ENCODE data around the gene RPL11.
"Not testable (repeated sequence)": the region's sequence is repeated elsewhere in the genome, so short reads cannot be mapped to it uniquely, and the experiment has no call there.

The RPL11 gene

GRCh38 chr1:23691499-23692307 lies at the start of gene RPL11:
TSS of gene RPL11 (plus strand) at chr1:23691806. CDS start at chr1:23691824, 18 bp downstream.
- DNase-seq: peak; percentile 87 to 96 (median 95)

- peak in 1 of 3 experiments; percentile 33 for DNase-seq
Observed at GRCh38 chr1:23643736-23644554, 47.7 kb upstream of the RPL11 start.

- no peak for DNase-seq
Observed at GRCh38 chr1:23644555-23644866, 47.1 kb upstream of the RPL11 start.

- no peak for DNase-seq
Observed at GRCh38 chr1:23645338-23645737, 46.3 kb upstream of the RPL11 start.

GRCh38 chr1:23646091-23646490 lies 45.5 kb upstream of the RPL11 start:
- DNase-seq: no peak

- no peak for DNase-seq
Observed at GRCh38 chr1:23646541-23646940, 45.1 kb upstream of the RPL11 start.

- DNase-seq: no peak
Observed at GRCh38 chr1:23648576-23648975, 43.0 kb upstream of the RPL11 start.

GRCh38 chr1:23649157-23649556 lies 42.4 kb upstream of the RPL11 start:
- DNase-seq: not testable (repeated sequence)

- no peak for DNase-seq
Observed at GRCh38 chr1:23650344-23650990, 41.1 kb upstream of the RPL11 start.

GRCh38 chr1:23651069-23651808 lies 40.4 kb upstream of the RPL11 start:
- no peak for DNase-seq

GRCh38 chr1:23657659-23658275 lies 33.8 kb upstream of the RPL11 start:
- DNase-seq: peak in 2 of 3 experiments; percentile 5 to 39

GRCh38 chr1:23660671-23661070 lies 30.9 kb upstream of the RPL11 start:
- DNase-seq: no peak

- DNase-seq: no peak
Observed at GRCh38 chr1:23661887-23662286, 29.7 kb upstream of the RPL11 start.

- DNase-seq: peak in 2 of 3 experiments; percentile 19 to 52
Observed at GRCh38 chr1:23664837-23665795, 26.5 kb upstream of the RPL11 start.

GRCh38 chr1:23667411-23667810 lies 24.2 kb upstream of the RPL11 start:
- DNase-seq: peak in 2 of 3 experiments; percentile 50 to 81

- no peak for DNase-seq
Observed at GRCh38 chr1:23670709-23671108, 20.9 kb upstream of the RPL11 start.

GRCh38 chr1:23673086-23673813 lies 18.4 kb upstream of the RPL11 start:
- no peak for DNase-seq

GRCh38 chr1:23679815-23680214 lies 11.8 kb upstream of the RPL11 start:
- no peak for DNase-seq

- DNase-seq: no peak
Observed at GRCh38 chr1:23682946-23683345, 8.7 kb upstream of the RPL11 start.

- no peak for DNase-seq
Observed at GRCh38 chr1:23684415-23684814, 7.2 kb upstream of the RPL11 start.

All from NCI-H1417 (cell line).